AG10803 (cell line): Measurements from ENCODE around the gene MYCN.

ENCODE experiments used
- DNase-seq: peaks from one replicate; pipeline ENCODE4 v3.0.0; 2010; ENCODE audit warnings: low read depth
- H3K4me3 ChIP-seq: 2 replicates; pipeline ENCODE4 v1.5.1; 2011; ENCODE audit warnings: mild to moderate bottlenecking, low read length, control low read depth
- TF ChIP-seq, protein P1 (sequence below): conservative IDR thresholded peaks from 2 replicates; pipeline ENCODE4 v1.5.1; 2011; ENCODE audit warnings: mild to moderate bottlenecking, low read length, control low read depth, inconsistent platforms

MYCN gene

DNA sequence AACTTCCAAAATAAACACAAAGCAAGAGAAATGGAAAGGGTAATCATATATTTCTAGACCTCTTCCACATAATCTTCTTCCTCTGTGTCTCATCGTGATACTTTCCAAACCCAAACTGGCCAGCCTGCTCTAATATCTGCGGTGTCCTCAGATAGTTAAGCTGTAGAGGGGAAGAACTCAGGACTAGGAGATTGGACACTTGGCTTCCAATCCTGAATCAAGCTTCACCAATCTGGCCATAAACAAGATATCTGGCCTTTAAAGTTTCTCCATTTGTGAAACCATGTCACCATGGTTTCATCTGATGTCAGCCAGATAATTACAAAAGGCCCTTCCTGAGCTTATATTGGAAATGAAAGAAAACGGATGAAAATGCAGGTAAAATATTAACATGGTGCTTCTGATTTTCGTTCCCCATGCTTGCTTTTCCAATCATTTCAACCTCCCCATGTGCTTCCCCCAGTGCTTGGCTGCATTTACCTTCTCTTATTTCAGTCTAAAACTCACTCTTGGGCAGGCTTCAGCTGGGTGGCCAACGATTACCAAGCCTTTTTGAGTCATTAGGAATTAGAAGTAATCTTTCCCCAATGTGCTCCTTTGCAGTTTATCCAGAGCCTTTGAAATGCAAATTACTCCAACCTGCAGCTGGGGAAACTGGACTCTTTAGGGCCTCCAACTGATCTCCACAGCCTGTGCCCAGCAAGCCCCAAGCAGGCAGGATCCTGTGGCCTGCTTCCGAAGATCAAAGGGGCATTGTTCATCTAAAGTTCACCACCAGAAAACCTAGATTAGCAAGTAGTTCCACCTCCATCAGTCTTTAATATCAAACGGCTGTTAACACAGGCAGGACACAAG is 44.5 kb upstream of the MYCN start:
- no peak overlapping the region for H3K4me3 ChIP-seq
- no peak for DNase-seq
- TF ChIP-seq, protein P1, sequence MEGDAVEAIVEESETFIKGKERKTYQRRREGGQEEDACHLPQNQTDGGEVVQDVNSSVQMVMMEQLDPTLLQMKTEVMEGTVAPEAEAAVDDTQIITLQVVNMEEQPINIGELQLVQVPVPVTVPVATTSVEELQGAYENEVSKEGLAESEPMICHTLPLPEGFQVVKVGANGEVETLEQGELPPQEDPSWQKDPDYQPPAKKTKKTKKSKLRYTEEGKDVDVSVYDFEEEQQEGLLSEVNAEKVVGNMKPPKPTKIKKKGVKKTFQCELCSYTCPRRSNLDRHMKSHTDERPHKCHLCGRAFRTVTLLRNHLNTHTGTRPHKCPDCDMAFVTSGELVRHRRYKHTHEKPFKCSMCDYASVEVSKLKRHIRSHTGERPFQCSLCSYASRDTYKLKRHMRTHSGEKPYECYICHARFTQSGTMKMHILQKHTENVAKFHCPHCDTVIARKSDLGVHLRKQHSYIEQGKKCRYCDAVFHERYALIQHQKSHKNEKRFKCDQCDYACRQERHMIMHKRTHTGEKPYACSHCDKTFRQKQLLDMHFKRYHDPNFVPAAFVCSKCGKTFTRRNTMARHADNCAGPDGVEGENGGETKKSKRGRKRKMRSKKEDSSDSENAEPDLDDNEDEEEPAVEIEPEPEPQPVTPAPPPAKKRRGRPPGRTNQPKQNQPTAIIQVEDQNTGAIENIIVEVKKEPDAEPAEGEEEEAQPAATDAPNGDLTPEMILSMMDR = no peak

DNA sequence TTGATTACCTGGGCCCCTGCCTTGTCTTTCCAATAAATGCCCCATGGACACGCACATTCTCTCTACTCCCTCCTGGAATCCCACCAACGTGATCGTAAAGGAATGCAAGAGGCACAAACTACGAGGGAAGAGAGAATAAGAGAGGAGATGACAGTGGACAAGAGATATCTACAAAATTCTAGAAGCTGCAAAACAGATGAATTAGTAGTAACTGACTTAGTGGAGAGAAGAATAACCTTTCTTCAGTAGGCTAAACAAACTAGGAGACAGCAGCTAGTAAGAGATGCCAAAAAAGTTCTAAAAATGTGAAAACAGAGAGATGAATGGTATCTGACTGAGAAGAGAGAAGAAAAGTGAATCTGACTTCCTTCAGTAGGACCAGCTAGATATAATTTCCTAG is 43.5 kb upstream of the MYCN start:
- TF ChIP-seq, protein P1 = no peak
- no peak for DNase-seq
- H3K4me3 ChIP-seq = no peak overlapping the region

DNA sequence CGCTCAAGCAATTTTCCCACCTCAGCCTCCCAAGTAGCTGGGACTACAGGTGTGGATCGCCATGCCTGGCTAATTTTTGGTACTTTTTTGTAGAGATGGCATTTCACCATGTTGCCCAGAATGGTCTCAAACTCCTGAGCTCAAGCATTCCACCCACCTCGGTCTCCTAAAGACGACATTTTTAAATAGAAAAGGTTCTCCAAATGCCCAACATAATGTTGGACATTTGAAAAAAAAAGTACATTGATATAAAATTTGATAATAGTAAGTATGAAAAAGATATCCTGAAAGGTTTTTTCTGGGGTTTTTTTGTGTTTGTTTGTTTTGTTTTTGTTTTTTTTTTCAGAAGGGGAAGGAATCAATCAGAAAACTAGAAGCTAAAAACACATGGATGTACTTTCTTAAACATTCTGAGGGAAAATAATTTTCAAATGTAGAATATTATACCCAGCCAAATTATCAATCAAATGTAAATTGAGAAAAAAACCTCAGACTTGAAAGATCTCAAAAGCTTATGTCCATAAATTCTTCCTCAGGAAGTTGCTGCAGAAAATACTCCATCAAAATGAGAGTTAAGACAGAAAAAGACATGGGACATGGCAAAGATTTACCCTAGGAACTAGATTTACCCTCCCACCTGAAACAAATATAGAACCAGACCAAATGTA is 42.8 kb upstream of the MYCN start:
- no peak for DNase-seq
- H3K4me3 ChIP-seq = no peak overlapping the region
- TF ChIP-seq, protein P1 = no peak

DNA sequence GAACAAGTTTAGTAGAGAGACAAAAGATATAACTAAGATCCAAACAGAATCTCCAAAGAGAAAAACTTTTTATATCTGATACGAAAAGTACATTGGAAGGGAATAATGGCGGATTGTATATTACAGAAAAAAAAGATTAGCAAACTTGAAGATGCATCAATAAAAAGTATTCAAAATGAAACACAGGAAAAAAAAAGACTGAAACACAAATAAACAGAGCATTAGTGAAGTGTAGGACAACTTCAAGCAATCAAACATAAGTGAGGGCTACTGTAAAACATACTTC is 41.1 kb upstream of the MYCN start:
- no peak overlapping the region for H3K4me3 ChIP-seq
- TF ChIP-seq, protein P1 = no peak
- no peak for DNase-seq

DNA sequence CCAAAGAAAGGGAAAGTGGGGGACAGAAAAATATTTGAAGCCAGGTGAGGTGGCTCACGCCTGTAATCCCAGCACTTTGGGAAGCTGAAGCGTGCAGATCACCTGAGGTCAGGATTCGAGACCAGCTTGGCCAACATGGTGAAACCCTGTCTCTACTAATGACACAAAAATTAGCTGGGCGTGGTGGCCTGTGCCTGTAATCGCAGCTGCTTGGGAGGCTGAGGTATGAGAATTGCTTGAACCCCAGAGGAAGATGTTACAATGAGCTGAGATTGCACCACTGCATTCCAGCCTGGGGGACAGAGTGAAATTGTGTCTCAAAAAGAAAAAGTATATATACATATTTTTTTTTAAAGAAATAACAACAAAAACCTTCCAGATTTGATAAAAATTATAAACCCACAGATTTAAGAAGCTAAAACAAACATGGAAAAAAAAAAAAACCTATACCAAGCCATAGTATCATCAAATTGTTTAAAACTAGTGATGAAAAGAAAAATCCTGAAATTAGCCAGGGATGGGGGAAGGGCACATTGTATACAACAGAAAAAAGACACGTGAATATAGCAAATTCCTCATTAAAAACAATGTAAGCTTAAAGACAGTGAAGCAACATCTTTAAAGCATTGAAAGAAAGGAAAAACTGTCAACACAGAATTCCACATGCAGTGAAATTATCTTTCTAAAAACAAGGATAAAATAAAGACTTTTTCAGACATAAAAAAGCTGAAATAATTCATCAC is 40.4 kb upstream of the MYCN start:
- DNase-seq = no peak
- TF ChIP-seq, protein P1 = no peak

DNA sequence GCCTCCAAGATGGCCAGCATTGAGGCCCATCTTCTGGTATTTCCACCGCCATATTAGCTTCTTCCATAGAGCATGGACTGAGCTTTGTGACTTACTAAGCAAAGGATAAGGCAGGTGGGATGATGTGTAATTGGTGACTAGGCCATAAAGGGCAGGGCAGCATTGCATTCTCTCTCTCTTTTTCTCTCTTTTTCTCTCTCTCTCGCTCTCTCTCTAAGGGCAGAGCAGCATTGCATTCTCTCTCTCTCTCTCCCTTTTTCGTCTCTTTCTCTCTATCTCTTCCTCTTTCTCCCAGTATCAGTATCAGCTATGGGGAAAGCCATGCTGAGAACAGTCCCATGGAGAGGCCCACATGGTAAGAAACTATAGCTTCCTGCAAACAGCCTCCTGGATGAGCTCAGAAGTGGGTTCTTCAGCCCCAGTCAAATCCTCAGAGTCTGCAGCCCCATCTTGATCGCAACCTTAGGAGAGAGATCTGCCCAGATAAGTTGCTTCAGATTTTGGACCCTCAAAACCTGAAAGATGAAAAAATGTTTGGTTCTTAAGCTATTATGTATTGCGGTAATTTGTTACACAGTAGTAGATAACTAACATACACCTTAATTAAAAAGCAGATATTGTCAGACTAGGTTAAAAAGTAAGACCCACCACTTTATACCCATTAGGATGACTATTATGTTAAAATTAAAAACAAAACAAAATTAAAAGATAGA is 39.1 kb upstream of the MYCN start:
- DNase-seq = no peak
- no peak overlapping the region for H3K4me3 ChIP-seq
- TF ChIP-seq, protein P1 = no peak

More for the DNA sequence above, 40.4 kb upstream of the MYCN start:
- no peak overlapping the region for H3K4me3 ChIP-seq
